GM23338 (cell line): Measurements from ENCODE around the gene CD47. TPM values are rescaled to one million over a fixed set of nuclear protein-coding genes. Genes with fewer than 3 reads are reported as not detected.

ENCODE experiments used
- ATAC-seq: fragments of 200-7000 bp; cut with Tn5 transposase; 3 replicates; pipeline ENCODE4 v1.9.1; 2020
- DNase-seq: peaks from one replicate; pipeline ENCODE4 v3.0.0-alpha.2; 2015; ENCODE audit warnings: low spot score
- H2AFZ ChIP-seq: fragments of 200-600 bp; sonication (generic); 2 replicates; pipeline ENCODE4 v1.8.0; 2016; ENCODE audit warnings: antibody characterized with exemption, mild to moderate bottlenecking, moderate library complexity
- H3F3A ChIP-seq: fragments of 200-600 bp; sonication (generic); replicated peaks from 2 replicates; pipeline ENCODE4 v1.8.0; 2017; ENCODE audit warnings: antibody characterized with exemption, mixed run types, low read depth
- H3K27ac ChIP-seq: fragments of 200-600 bp; sonication (generic); 2 replicates; pipeline ENCODE4 v1.6.1; 2016; ENCODE audit warnings: low read depth
- H3K27me3 ChIP-seq: fragments of 200-600 bp; sonication (generic); 2 replicates; pipeline ENCODE4 v1.8.0; 2016; ENCODE audit warnings: mild to moderate bottlenecking, mixed run types, moderate library complexity; ENCODE audit not compliant: insufficient read depth
- H3K36me3 ChIP-seq: fragments of 200-600 bp; sonication (generic); 2 replicates; pipeline ENCODE4 v1.8.0; 2016; ENCODE audit warnings: mild to moderate bottlenecking; ENCODE audit not compliant: insufficient read depth
- H3K4me1 ChIP-seq: fragments of 200-600 bp; sonication (generic); 2 replicates; pipeline ENCODE4 v1.8.0; 2016; ENCODE audit warnings: mild to moderate bottlenecking, moderate library complexity; ENCODE audit not compliant: insufficient read depth
- H3K4me2 ChIP-seq: fragments of 200-600 bp; sonication (generic); 2 replicates; pipeline ENCODE4 v1.7.1; 2017; ENCODE audit warnings: mixed run types
- H3K4me3 ChIP-seq: fragments of 200-600 bp; sonication (generic); 2 replicates; pipeline ENCODE4 v1.6.1; 2016; ENCODE audit warnings: mixed run types
- H3K79me2 ChIP-seq: fragments of 200-600 bp; sonication (generic); replicated peaks from 2 replicates; pipeline ENCODE4 v1.8.0; 2017; ENCODE audit warnings: mild to moderate bottlenecking; ENCODE audit not compliant: insufficient read depth
- H3K9me2 ChIP-seq: fragments of 200-600 bp; sonication (generic); 2 replicates; pipeline ENCODE4 v1.8.0; 2017; ENCODE audit not compliant: insufficient read depth
- H4K20me1 ChIP-seq: fragments of 200-600 bp; sonication (generic); replicated peaks from 2 replicates; pipeline ENCODE4 v1.8.0; 2017; ENCODE audit warnings: mild to moderate bottlenecking; ENCODE audit not compliant: insufficient read depth
- H3K27ac Mint-ChIP-seq: 2 replicates; pipeline ENCODE4 v1.8.0; 2020; ENCODE audit warnings: inconsistent platforms, mild to moderate bottlenecking, moderate library complexity, mixed read lengths
- H3K27me3 Mint-ChIP-seq: 3 replicates; pipeline ENCODE4 v1.8.0; 2022; ENCODE audit warnings: low read depth, mild to moderate bottlenecking, moderate library complexity, mixed read lengths, inconsistent platforms; ENCODE audit not compliant: insufficient read depth, poor library complexity
- H3K36me3 Mint-ChIP-seq: 3 replicates; pipeline ENCODE4 v1.8.0; 2021; ENCODE audit warnings: low read depth, mild to moderate bottlenecking, inconsistent platforms, moderate library complexity, mixed read lengths
- H3K4me1 Mint-ChIP-seq: 3 replicates; pipeline ENCODE4 v1.8.0; 2020; ENCODE audit warnings: mild to moderate bottlenecking, inconsistent platforms, mixed read lengths
- H3K4me3 Mint-ChIP-seq: 3 replicates; pipeline ENCODE4 v1.8.0; 2021; ENCODE audit warnings: moderate library complexity, mild to moderate bottlenecking, inconsistent platforms, mixed read lengths
- H3K9me3 Mint-ChIP-seq: 3 replicates; pipeline ENCODE4 v1.8.0; 2020; ENCODE audit warnings: moderate library complexity, mild to moderate bottlenecking, inconsistent platforms, mixed read lengths
- CREB1 ChIP-seq: fragments of 250-450 bp; sonication (Bioruptor Pico); IDR thresholded peaks from 2 replicates; pipeline ENCODE4 v1.5.0; 2020; ENCODE audit warnings: low read depth, mild to moderate bottlenecking, moderate library complexity
- EZH2 ChIP-seq: fragments of 200-600 bp; sonication (generic); IDR thresholded peaks from one replicate; pipeline ENCODE4 v1.8.0; 2017; ENCODE audit warnings: antibody characterized with exemption, mild to moderate bottlenecking, low read depth; ENCODE audit not compliant: unreplicated experiment
- EZH2phosphoT487 ChIP-seq: fragments of 200-600 bp; sonication (generic); IDR thresholded peaks from one replicate; pipeline ENCODE4 v1.8.1; 2018; ENCODE audit warnings: antibody characterized with exemption; ENCODE audit not compliant: unreplicated experiment
- JUNB ChIP-seq: IDR thresholded peaks from one replicate; pipeline ENCODE4 v1.6.1; 2016; ENCODE audit warnings: antibody characterized with exemption; ENCODE audit not compliant: unreplicated experiment
- NANOG ChIP-seq: IDR thresholded peaks from 2 replicates; pipeline ENCODE4 v1.6.1; 2016; ENCODE audit warnings: antibody characterized with exemption, borderline replicate concordance
- POLR2AphosphoS5 ChIP-seq: IDR thresholded peaks from 2 replicates; pipeline ENCODE4 v1.6.1; 2016; ENCODE audit warnings: antibody characterized with exemption, low read depth
- STAT1 ChIP-seq: IDR thresholded peaks from one replicate; pipeline ENCODE4 v1.6.1; 2016; ENCODE audit warnings: antibody characterized with exemption; ENCODE audit not compliant: unreplicated experiment
- ZNF114 ChIP-seq: fragments of 250-450 bp; sonication (Bioruptor Pico); IDR thresholded peaks from 2 replicates; pipeline ENCODE4 v1.5.0; 2020; ENCODE audit warnings: mild to moderate bottlenecking, moderate library complexity
- ZNF331 ChIP-seq: fragments of 250-450 bp; sonication (Bioruptor Pico); IDR thresholded peaks from 2 replicates; pipeline ENCODE4 v1.5.0; 2020; ENCODE audit warnings: low read depth, mild to moderate bottlenecking, moderate library complexity
- ZNF462 ChIP-seq: fragments of 250-450 bp; sonication (Bioruptor Pico); IDR thresholded peaks from 2 replicates; pipeline ENCODE4 v1.5.0; 2020; ENCODE audit warnings: mild to moderate bottlenecking, moderate library complexity
- polyA plus RNA-seq: library from polyadenylated mRNA; unstranded; fragments of >200 nt; fragmentation: Nextera tagmentation; extraction: Ambion mirVana; gene quantifications from 2 replicates; pipeline ENCODE4 v1.2.1, GENCODE V29; 2016
- total RNA-seq: library from RNA; depleted of rRNA; stranded (reverse); fragments of >200 nt; shearing (Covaris generic); gene quantifications from 2 replicates; pipeline ENCODE4 v1.2.3, GENCODE V29; 2014
- TF ChIP-seq, protein P1 (sequence below): IDR thresholded peaks from 2 replicates; pipeline ENCODE4 v1.6.1; 2016; ENCODE audit warnings: antibody characterized with exemption
- TF ChIP-seq, protein P2 (sequence below): IDR thresholded peaks from one replicate; pipeline ENCODE4 v1.6.1; 2018; ENCODE audit warnings: antibody characterized with exemption; ENCODE audit not compliant: unreplicated experiment

Gene CD47
- total and polyA plus RNA-seq, 2 experiments from 2014 or later, result 22.1 to 26.9 TPM

- Histone ChIP-seq H3K36me3 (no peaks in the 10 kb centered on the region; the same call in 1 of the 2 replicates), H3K4me3 (no peak overlapping the region), H3K79me2 (no peaks in the 10 kb centered on the region), H3K4me1 (peaks cover 23% of the 10 kb centered on the region), H3K9me2 (no peaks in the 10 kb centered on the region; the same call in 1 of the 2 replicates), H3K4me2 (no peak overlapping the region), H2AFZ (no peak overlapping the region), H3F3A (no peaks in the 10 kb centered on the region), H3K27ac (no peak overlapping the region), H4K20me1 (no peaks in the 10 kb centered on the region), H3K27me3 (no peaks in the 10 kb centered on the region)
- Mint-ChIP-seq H3K4me3 (no peak overlapping the region), H3K36me3 (no peaks in the 10 kb centered on the region; the same call in 2 of the 3 replicates), H3K4me1 (peaks cover 36% of the 10 kb centered on the region), H3K9me3 (no peaks in the 10 kb centered on the region), H3K27ac (no peak overlapping the region), H3K27me3 (peaks cover 6% of the 10 kb centered on the region)
- DNase-seq, result no peak
- ATAC-seq, result no peak
- no peak for TF ChIP-seq POLR2AphosphoS5
Measured at GRCh38 chr3:108017587-108017986, 73.2 kb downstream of the CD47 start.

DNA sequence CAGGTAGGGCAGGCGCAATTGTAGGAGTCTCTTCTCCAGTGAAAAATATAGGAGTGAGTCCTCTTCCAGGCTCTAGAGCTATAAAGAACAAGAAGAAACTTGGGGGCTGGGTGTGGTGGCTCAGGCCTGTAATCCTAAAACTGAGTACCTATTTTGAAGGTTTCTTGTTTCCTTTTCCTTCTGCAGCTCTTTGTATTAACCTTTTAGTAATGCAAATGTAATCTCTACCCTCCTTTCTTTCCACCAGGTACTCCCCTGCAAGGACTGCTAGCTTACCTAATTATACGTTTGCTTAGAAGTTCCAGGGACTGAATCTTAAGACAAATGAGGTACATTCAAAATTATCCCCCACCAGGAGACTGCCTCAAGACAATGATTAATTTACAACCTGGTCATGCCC, 75.9 kb downstream of the CD47 start:
- peaks cover 15% of the 10 kb centered on the region for H3K4me1 ChIP-seq
- Mint-ChIP-seq H3K27me3 (no peaks in the 10 kb centered on the region), H3K4me1 (peaks cover 18% of the 10 kb centered on the region), H3K9me3 (no peaks in the 10 kb centered on the region), H3K36me3 (no peaks in the 10 kb centered on the region), H3K4me3 (no peak overlapping the region), H3K27ac (no peak overlapping the region)
- no peaks in the 10 kb centered on the region for H4K20me1 ChIP-seq
- no peaks in the 10 kb centered on the region for H3K79me2 ChIP-seq
- H2AFZ ChIP-seq, result no peak overlapping the region
- no peaks in the 10 kb centered on the region; the same call in 1 of the 2 replicates for H3K9me2 ChIP-seq
- no peak overlapping the region for H3K27ac ChIP-seq
- no peaks in the 10 kb centered on the region for H3K27me3 ChIP-seq
- H3K4me2 ChIP-seq, result 0 out of 2 replicates have a peak overlapping the region, but pooled peaks have one; percentile 38
- ATAC-seq (peak; percentile 79), DNase-seq (no peak)
- no peaks in the 10 kb centered on the region for H3F3A ChIP-seq
- H3K4me3 ChIP-seq, result no peak overlapping the region
- no peaks in the 10 kb centered on the region; the same call in 1 of the 2 replicates for H3K36me3 ChIP-seq
- TF ChIP-seq CREB1 (CRISPR knock-in tag) (no peak), STAT1 (no peak), ZNF462 (no peak), NANOG (no peak), JUNB (no peak), ZNF331 (CRISPR knock-in tag) (no peak), ZNF114 (CRISPR knock-in tag) (no peak), EZH2phosphoT487 (no peak), POLR2AphosphoS5 (no peak), EZH2 (no peak)
- TF ChIP-seq, protein P1, sequence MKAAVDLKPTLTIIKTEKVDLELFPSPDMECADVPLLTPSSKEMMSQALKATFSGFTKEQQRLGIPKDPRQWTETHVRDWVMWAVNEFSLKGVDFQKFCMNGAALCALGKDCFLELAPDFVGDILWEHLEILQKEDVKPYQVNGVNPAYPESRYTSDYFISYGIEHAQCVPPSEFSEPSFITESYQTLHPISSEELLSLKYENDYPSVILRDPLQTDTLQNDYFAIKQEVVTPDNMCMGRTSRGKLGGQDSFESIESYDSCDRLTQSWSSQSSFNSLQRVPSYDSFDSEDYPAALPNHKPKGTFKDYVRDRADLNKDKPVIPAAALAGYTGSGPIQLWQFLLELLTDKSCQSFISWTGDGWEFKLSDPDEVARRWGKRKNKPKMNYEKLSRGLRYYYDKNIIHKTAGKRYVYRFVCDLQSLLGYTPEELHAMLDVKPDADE, result no peak
- TF ChIP-seq, protein P2, sequence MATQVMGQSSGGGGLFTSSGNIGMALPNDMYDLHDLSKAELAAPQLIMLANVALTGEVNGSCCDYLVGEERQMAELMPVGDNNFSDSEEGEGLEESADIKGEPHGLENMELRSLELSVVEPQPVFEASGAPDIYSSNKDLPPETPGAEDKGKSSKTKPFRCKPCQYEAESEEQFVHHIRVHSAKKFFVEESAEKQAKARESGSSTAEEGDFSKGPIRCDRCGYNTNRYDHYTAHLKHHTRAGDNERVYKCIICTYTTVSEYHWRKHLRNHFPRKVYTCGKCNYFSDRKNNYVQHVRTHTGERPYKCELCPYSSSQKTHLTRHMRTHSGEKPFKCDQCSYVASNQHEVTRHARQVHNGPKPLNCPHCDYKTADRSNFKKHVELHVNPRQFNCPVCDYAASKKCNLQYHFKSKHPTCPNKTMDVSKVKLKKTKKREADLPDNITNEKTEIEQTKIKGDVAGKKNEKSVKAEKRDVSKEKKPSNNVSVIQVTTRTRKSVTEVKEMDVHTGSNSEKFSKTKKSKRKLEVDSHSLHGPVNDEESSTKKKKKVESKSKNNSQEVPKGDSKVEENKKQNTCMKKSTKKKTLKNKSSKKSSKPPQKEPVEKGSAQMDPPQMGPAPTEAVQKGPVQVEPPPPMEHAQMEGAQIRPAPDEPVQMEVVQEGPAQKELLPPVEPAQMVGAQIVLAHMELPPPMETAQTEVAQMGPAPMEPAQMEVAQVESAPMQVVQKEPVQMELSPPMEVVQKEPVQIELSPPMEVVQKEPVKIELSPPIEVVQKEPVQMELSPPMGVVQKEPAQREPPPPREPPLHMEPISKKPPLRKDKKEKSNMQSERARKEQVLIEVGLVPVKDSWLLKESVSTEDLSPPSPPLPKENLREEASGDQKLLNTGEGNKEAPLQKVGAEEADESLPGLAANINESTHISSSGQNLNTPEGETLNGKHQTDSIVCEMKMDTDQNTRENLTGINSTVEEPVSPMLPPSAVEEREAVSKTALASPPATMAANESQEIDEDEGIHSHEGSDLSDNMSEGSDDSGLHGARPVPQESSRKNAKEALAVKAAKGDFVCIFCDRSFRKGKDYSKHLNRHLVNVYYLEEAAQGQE, result no peak
